Loucy (cell line): ENCODE results near the gene FOXO6.

Experiments
- CTCF ChIP-seq: fragments of 200-600 bp; sonication (generic); conservative IDR thresholded peaks from 2 replicates; pipeline ENCODE4 v1.5.1; 2014; ENCODE audit warnings: mild to moderate bottlenecking, antibody characterized with exemption, low read length
- EZH2phosphoT487 ChIP-seq: fragments of 200-600 bp; IDR thresholded peaks from 2 replicates; pipeline ENCODE4 v1.6.1; 2018; ENCODE audit warnings: antibody characterized with exemption, mild to moderate bottlenecking, moderate library complexity, borderline replicate concordance

GRCh38 chr1:41359211-41360073, 1.8 kb upstream of the FOXO6 start:
- TF ChIP-seq CTCF (no peak), EZH2phosphoT487 (no peak)
